ENCODE data around the gene DIO3.
"Not testable (repeated sequence)": the region's sequence is repeated elsewhere in the genome, so short reads cannot be mapped to it uniquely, and the experiment has no call there.

The DIO3 gene

GRCh38 chr14:101559624-101560533 is 1.4 kb upstream of the DIO3 start:
- no peak for DNase-seq

GRCh38 chr14:101560534-101561113 is 671 bp upstream of the DIO3 start:
- no peak for DNase-seq

- DNase-seq, result no peak
Measured at GRCh38 chr14:101561897-101562490, 699 bp downstream of the DIO3 start.

- no peak for DNase-seq
Measured at GRCh38 chr14:101562659-101563351, 1.5 kb downstream of the DIO3 start.

- no peak for DNase-seq
Measured at GRCh38 chr14:101563352-101563653, 2.0 kb downstream of the DIO3 start.

GRCh38 chr14:101563654-101564443 is 2.6 kb downstream of the DIO3 start:
- DNase-seq, result no peak

- DNase-seq, result no peak
Measured at GRCh38 chr14:101564444-101564776, 3.1 kb downstream of the DIO3 start.

- DNase-seq, result no peak
Measured at GRCh38 chr14:101564819-101565698, 3.8 kb downstream of the DIO3 start.

GRCh38 chr14:101567252-101567651 is 6.0 kb downstream of the DIO3 start:
- DNase-seq, result no peak

- DNase-seq, result no peak
Measured at GRCh38 chr14:101571004-101571403, 9.7 kb downstream of the DIO3 start.

- not testable (repeated sequence) for DNase-seq
Measured at GRCh38 chr14:101572526-101572925, 11.2 kb downstream of the DIO3 start.

- DNase-seq, result no peak
Measured at GRCh38 chr14:101573289-101573688, 12.0 kb downstream of the DIO3 start.

- DNase-seq, result no peak
Measured at GRCh38 chr14:101575581-101575980, 14.3 kb downstream of the DIO3 start.

GRCh38 chr14:101577221-101577909 is 16.1 kb downstream of the DIO3 start:
- DNase-seq, result no peak

- no peak for DNase-seq
Measured at GRCh38 chr14:101578489-101578888, 17.2 kb downstream of the DIO3 start.

GRCh38 chr14:101579372-101580080 is 18.2 kb downstream of the DIO3 start:
- DNase-seq, result no peak

GRCh38 chr14:101581806-101582205 is 20.5 kb downstream of the DIO3 start:
- no peak for DNase-seq

- DNase-seq, result no peak
Measured at GRCh38 chr14:101582294-101582693, 21.0 kb downstream of the DIO3 start.

- DNase-seq, result no peak
Measured at GRCh38 chr14:101583006-101583714, 21.9 kb downstream of the DIO3 start.

- DNase-seq, result no peak
Measured at GRCh38 chr14:101583715-101584054, 22.4 kb downstream of the DIO3 start.
